K562 (cell line): ENCODE measurements around the gene R3HDM2. TPM values are rescaled to one million over a fixed set of nuclear protein-coding genes. Genes with fewer than 3 reads are reported as not detected.

Source experiments
- CBX5 ChIP-seq: IDR thresholded peaks from 2 replicates; pipeline ENCODE4 v1.6.1; 2014; ENCODE audit warnings: low read depth, borderline replicate concordance
- CREB1 ChIP-seq, 2 experiments: sonication (generic) in 1 of 2; formaldehyde crosslinking in 1 of 2; IDR thresholded peaks; 2 replicates each; pipeline versions ENCODE4 v1.6.1 to v1.8.0; 2012 to 2022; ENCODE audit warnings: inconsistent platforms in 1 of 2, mild to moderate bottlenecking in 1 of 2, missing genetic modification reagents in 1 of 2, moderate library complexity in 1 of 2
- EGR1 ChIP-seq: fragments of 450-650 bp; conservative IDR thresholded peaks from 2 replicates; pipeline ENCODE4 v1.6.1; 2017; ENCODE audit warnings: mild to moderate bottlenecking
- EP300 ChIP-seq: IDR thresholded peaks from 2 replicates; pipeline ENCODE4 v1.6.1; 2012; ENCODE audit warnings: low read length, improper control_type of control experiment
- ETS1 ChIP-seq: conservative IDR thresholded peaks from 2 replicates; pipeline ENCODE4 v1.6.1; 2011; ENCODE audit warnings: low read depth, mild to moderate bottlenecking, low read length; ENCODE audit not compliant: control insufficient read depth
- JUND ChIP-seq, 2 experiments: IDR thresholded peaks; 2 replicates in 1 of 2; 3 replicates in 1 of 2; pipeline ENCODE4 v1.6.1; 2011; ENCODE audit warnings: borderline replicate concordance in 2 of 2, low read depth in 2 of 2, low read length in 2 of 2, improper control_type of control experiment in 1 of 2, missing biosample characterization in 1 of 2, missing genetic modification characterization in 1 of 2, missing genetic modification reagents in 1 of 2
- MCM5 ChIP-seq: fragments of 450-650 bp; IDR thresholded peaks from 2 replicates; pipeline ENCODE4 v1.6.1; 2016; ENCODE audit warnings: low read depth
- POU5F1 ChIP-seq: fragments of 150-350 bp; IDR thresholded peaks from 2 replicates; pipeline ENCODE4 v1.6.1; 2014; ENCODE audit warnings: borderline replicate concordance, low read length, low read depth, mild to moderate bottlenecking; ENCODE audit not compliant: partially characterized antibody
- RFX1 ChIP-seq: fragments of 450-650 bp; IDR thresholded peaks from 2 replicates; pipeline ENCODE4 v1.6.1; 2016; ENCODE audit warnings: mild to moderate bottlenecking, moderate library complexity
- ZBED1 ChIP-seq: IDR thresholded peaks from 2 replicates; pipeline ENCODE4 v1.6.1; 2014
- ZBTB33 ChIP-seq: sonication (generic); formaldehyde crosslinking; IDR thresholded peaks from 2 replicates; pipeline ENCODE4 v1.8.1; 2023; ENCODE audit warnings: mild to moderate bottlenecking, missing genetic modification reagents
- ZHX1 ChIP-seq: fragments of 150-350 bp; conservative IDR thresholded peaks from 2 replicates; pipeline ENCODE4 v1.6.1; 2014; ENCODE audit warnings: low read length
- ZNF239 ChIP-seq: fragments of 250-450 bp; sonication (Bioruptor Pico); IDR thresholded peaks from 2 replicates; pipeline ENCODE4 v1.4.0; 2020; ENCODE audit warnings: mild to moderate bottlenecking
- polyA plus RNA-seq, 8 experiments: library from polyadenylated mRNA; depleted of rRNA in 4 of 8; stranded (reverse) in 5 of 8; unstranded in 3 of 8; fragments of >200 nt; fragmentation: Nextera tagmentation in 2 of 8; fragmentation: Illumina TruSeq in 1 of 8; extraction: Ambion mirVana in 2 of 8; extraction: Trizol in 1 of 8; gene quantifications; 2 replicates each; pipeline versions ENCODE4 v1.2.1 to v1.2.3, GENCODE V29; 2011 to 2014; ENCODE audit warnings: inconsistent platforms in 1 of 8, missing spikeins in 1 of 8
- total RNA-seq, 7 experiments: library from RNA; depleted of rRNA in 6 of 7; stranded (reverse); fragments of >200 nt in 6 of 7; fragmentation: Illumina TruSeq in 2 of 7; extraction: Trizol in 2 of 7; gene quantifications; 2 replicates each; pipeline versions ENCODE4 v1.2.1 to v1.2.3, GENCODE V29; 2011 to 2021; ENCODE audit warnings: low replicate concordance in 1 of 7
- TF ChIP-seq, protein P1 (sequence below), 3 experiments: fragments of 200-800 bp in 1 of 3; sonication (Bioruptor generic) in 1 of 3; sonication (generic) in 1 of 3; formaldehyde crosslinking in 1 of 3; IDR thresholded peaks; 2 replicates each; pipeline versions ENCODE4 v1.6.1 to v1.8.0; 2016 to 2022; ENCODE audit warnings: mild to moderate bottlenecking in 2 of 3, missing compliant biosample characterization in 2 of 3, missing genetic modification characterization in 2 of 3, missing genetic modification reagents in 1 of 3
- TF ChIP-seq, protein P2 (sequence below): fragments of 250-450 bp; sonication (Bioruptor Pico); IDR thresholded peaks from 2 replicates; pipeline ENCODE4 v1.4.0; 2020; ENCODE audit warnings: borderline replicate concordance

Gene R3HDM2
- total and polyA plus RNA-seq, 9 of the 15 experiments (the other 6 are each of a cell fraction or from before 2014, with no cell fraction given): 3.3 to 18.8 (median 9.0) TPM

DNA sequence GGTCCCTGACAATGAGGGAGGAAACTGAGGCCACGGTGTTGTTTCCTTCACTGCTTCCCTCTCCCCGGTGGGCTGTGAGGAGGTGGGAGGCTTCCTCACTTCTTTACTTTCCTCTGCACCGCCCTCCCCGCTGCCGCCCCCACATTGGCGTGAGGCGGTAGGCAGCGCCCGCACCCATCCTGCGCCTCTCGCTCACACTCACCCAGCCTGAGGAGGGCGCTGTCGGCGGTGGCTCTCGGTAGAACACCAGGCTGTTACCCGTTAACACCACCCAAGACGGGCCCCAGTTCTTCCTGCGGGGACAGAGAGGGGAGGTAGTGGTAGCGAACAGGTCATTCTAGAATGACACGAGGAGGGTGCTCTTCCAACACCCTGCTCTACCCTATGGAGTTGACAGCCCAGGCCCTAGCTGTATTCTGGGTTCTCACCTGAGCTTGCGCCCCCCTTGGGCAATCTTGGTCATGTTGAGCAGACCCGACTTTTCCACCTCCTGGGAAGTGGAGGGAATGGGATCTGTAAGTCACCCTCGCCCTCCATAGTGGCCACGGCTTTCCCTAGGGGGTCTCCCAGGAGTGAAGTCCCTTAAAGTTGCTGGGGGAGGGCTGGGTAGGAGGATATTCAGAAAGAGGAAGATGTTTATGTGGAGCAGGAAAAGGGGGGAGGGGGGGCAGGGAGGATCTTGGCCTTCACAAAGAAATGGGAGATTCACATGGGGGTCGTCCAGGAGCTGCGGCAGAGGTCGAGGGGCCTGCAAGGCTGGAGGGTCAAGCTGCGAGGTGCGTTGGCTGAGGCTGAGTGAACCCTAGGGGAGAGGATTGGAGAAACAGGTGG is 45.5 kb upstream of the R3HDM2 start (continued):
- TF ChIP-seq RFX1 (no peak), ZNF239 (CRISPR knock-in tag) (no peak), EP300 (no peak), POU5F1 (no peak), CBX5 (no peak), JUND (IDR thresholded peaks at IDR 0.05; ENCODE audit: borderline replicate concordance, low read depth, low read length) (no peak), JUND (tag; IDR thresholded peaks at IDR 0.05; ENCODE audit: borderline replicate concordance, low read depth, low read length) (no peak), CREB1 (IDR thresholded peaks at IDR 0.05) (no peak), CREB1 (CRISPR knock-in tag; IDR thresholded peaks at IDR 0.05) (no peak), MCM5 (no peak), ZBTB33 (CRISPR knock-in tag) (peak; percentile 41; the same call in 1 of the 2 replicates), EGR1 (0 out of 2 replicates have a peak, but pooled peaks have one; percentile 8), ETS1 (no peak), ZHX1 (no peak), ZBED1 (no peak)
- TF ChIP-seq, protein P1, sequence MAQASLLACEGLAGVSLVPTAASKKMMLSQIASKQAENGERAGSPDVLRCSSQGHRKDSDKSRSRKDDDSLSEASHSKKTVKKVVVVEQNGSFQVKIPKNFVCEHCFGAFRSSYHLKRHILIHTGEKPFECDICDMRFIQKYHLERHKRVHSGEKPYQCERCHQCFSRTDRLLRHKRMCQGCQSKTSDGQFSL (CRISPR knock-in tag; IDR thresholded peaks at IDR 0.05): peak; percentile 25; the same call in 1 of the 2 replicates
- TF ChIP-seq, protein P1 (tag; IDR thresholded peaks at IDR 0.05): no peak
- TF ChIP-seq, protein P2, sequence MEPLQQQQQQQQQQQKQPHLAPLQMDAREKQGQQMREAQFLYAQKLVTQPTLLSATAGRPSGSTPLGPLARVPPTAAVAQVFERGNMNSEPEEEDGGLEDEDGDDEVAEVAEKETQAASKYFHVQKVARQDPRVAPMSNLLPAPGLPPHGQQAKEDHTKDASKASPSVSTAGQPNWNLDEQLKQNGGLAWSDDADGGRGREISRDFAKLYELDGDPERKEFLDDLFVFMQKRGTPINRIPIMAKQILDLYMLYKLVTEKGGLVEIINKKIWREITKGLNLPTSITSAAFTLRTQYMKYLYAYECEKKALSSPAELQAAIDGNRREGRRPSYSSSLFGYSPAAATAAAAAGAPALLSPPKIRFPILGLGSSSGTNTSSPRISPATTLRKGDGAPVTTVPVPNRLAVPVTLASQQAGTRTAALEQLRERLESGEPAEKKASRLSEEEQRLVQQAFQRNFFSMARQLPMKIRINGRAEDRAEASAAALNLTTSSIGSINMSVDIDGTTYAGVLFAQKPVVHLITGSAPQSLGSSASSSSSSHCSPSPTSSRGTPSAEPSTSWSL (CRISPR knock-in tag): no peak
